Heart left ventricle (tissue), 16 donors: ENCODE measurements around the gene NAALADL2. TPM values are rescaled to one million over a fixed set of nuclear protein-coding genes. Genes with fewer than 3 reads are reported as not detected.
"Not testable (repeated sequence)": the region's sequence is repeated elsewhere in the genome, so short reads cannot be mapped to it uniquely, and the experiment has no call there.

ENCODE experiments used
- ATAC-seq, 4 donors: fragments of 200-7000 bp; cut with Tn5 transposase; one replicate each; pipeline ENCODE4 v1.9.1; 2020 to 2022; ENCODE audit warnings: moderate library complexity in 4 of 4, mild to moderate bottlenecking in 3 of 4, moderate number of reproducible peaks in 1 of 4
- DNase-seq, 5 donors: peaks; one replicate each; pipeline ENCODE4 v3.0.0-alpha.2; 2020
- H3K27ac ChIP-seq, 12 donors: fragments of 200-600 bp; sonication (generic) in 4 of 12; one replicate each; pipeline versions ENCODE4 v1.5.0 to v1.8.0; 2016 to 2022; ENCODE audit warnings: mild to moderate bottlenecking in 2 of 12
- H3K27me3 ChIP-seq, 9 donors: fragments of 200-600 bp; sonication (generic) in 2 of 9; one replicate each; pipeline versions ENCODE4 v1.5.1 to v1.8.0; 2016 to 2022; ENCODE audit warnings: mild to moderate bottlenecking in 3 of 9
- H3K36me3 ChIP-seq, 9 donors: fragments of 200-600 bp; sonication (generic) in 2 of 9; one replicate each; pipeline versions ENCODE4 v1.5.0 to v1.8.0; 2018 to 2022; ENCODE audit warnings: mild to moderate bottlenecking in 2 of 9
- H3K4me1 ChIP-seq, 12 donors: fragments of 200-600 bp; sonication (generic) in 4 of 12; one replicate each; pipeline versions ENCODE4 v1.5.0 to v1.8.0; 2016 to 2022; ENCODE audit warnings: mild to moderate bottlenecking in 3 of 12
- H3K4me3 ChIP-seq, 12 donors: fragments of 200-600 bp; sonication (generic) in 4 of 12; one replicate each; pipeline versions ENCODE4 v1.5.0 to v1.8.0; 2017 to 2022; ENCODE audit warnings: mild to moderate bottlenecking in 9 of 12, moderate library complexity in 4 of 12
- H3K9me3 ChIP-seq, 12 donors: fragments of 200-600 bp; sonication (generic) in 4 of 12; one replicate each; pipeline versions ENCODE4 v1.5.0 to v1.8.0; 2016 to 2022; ENCODE audit warnings: mild to moderate bottlenecking in 1 of 12
- POLR2A ChIP-seq, 2 donors: fragments of 450-650 bp; IDR thresholded peaks; one replicate each; pipeline ENCODE4 v1.6.1; 2017; ENCODE audit warnings: antibody characterized with exemption in 2 of 2, mild to moderate bottlenecking in 2 of 2, moderate library complexity in 2 of 2
- WGBS, 4 donors: extraction: QIAGEN DNeasy Blood & Tissue Kit in 2 of 4; methylation state at CpG; one replicate each; pipeline versions ENCODE4 v1.1.5 to v1.1.7; 2013 to 2018; 5-methylcytosine and 5-hydroxymethylcytosine counted together
- intact Hi-C, 10 donors: fragments of 100-400 bp; cut with DNase I; formaldehyde crosslinking; loops; one replicate each; pipeline versions ENCODE4 v1.11.1 to v1.14.2; 2022
- polyA plus RNA-seq, 2 donors: library from polyadenylated mRNA; stranded (reverse); fragments of 200-250 nt; gene quantifications; one replicate each; pipeline ENCODE4 v1.2.3, GENCODE V29; 2013
- total RNA-seq, 9 donors: library from RNA; depleted of rRNA in 2 of 9; stranded (reverse); fragments of >200 nt in 2 of 9; fragmentation: NEBNext Ultra II Directional in 3 of 9; extraction: Animal tissue kit (Norgen Biotek cat#: 25700) in 3 of 9; gene quantifications; one replicate each; pipeline versions ENCODE4 v1.1.0 to v1.2.4, GENCODE V29; 2016 to 2023
- TF ChIP-seq, protein P1 (sequence below), 12 donors: fragments of 200-600 bp; sonication (generic) in 4 of 12; IDR thresholded peaks; one replicate each; pipeline versions ENCODE4 v1.5.0 to v1.8.0; 2018 to 2022; ENCODE audit warnings: antibody characterized with exemption in 12 of 12, mild to moderate bottlenecking in 5 of 12
- donor health status: ischemic (EF 13 %, LVEDD 7.1; RV severe dilation, severe dysfunction).
- donor health status: healthy with polysubstance abuse.
- donor health status: DM: no; HTN: yes; CAD: no.
- donor health status: DM: no; HTN: no; CAD: no.
- donor health status: ischemic (EF 25% LVEDD 6.9; RV normal size, moderate dysfunction).
- donor health status: ischemic (EF 25% LVEDD 5.7; RV mildly dilated, moderate dysfunction).
- donor health status: healthy.
- donor health status: DM: yes; HTN: yes; CAD: no.
- donor health status: ischemic (EF 35%, LVEDD 5.7; RV mildly dilated, moderate dysfunction).
- donor health status: nonischemic (EF 11% LVEDD 7.7; RV severe dilation, severe dysfunction).
- donor health status: DM: yes; HTN: yes; CAD: no.
- donor health status: PGD.
- donor health status: ischemic (EF 29% LVEDD 5.4; RV normal size, mild dysfunction).
- donor health status: nonischemic (EF 23%, LVEDD 6.1; RV moderate dilation, normal function).

Gene NAALADL2
- total and polyA plus RNA-seq, 11 donors = 0.23 to 8.5 (median 3.0) TPM

- no peaks in the 10 kb centered on the region for H3K36me3 ChIP-seq
- intact Hi-C loops = no loop called here
- no peaks in the 10 kb centered on the region for H3K27me3 ChIP-seq
- no peak for ATAC-seq
- no peak for TF ChIP-seq POLR2A (IDR thresholded peaks at IDR 0.05)
- TF ChIP-seq, protein P1, sequence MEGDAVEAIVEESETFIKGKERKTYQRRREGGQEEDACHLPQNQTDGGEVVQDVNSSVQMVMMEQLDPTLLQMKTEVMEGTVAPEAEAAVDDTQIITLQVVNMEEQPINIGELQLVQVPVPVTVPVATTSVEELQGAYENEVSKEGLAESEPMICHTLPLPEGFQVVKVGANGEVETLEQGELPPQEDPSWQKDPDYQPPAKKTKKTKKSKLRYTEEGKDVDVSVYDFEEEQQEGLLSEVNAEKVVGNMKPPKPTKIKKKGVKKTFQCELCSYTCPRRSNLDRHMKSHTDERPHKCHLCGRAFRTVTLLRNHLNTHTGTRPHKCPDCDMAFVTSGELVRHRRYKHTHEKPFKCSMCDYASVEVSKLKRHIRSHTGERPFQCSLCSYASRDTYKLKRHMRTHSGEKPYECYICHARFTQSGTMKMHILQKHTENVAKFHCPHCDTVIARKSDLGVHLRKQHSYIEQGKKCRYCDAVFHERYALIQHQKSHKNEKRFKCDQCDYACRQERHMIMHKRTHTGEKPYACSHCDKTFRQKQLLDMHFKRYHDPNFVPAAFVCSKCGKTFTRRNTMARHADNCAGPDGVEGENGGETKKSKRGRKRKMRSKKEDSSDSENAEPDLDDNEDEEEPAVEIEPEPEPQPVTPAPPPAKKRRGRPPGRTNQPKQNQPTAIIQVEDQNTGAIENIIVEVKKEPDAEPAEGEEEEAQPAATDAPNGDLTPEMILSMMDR (IDR thresholded peaks at IDR 0.05) = no peak
- no peak overlapping the region for H3K27ac ChIP-seq
- no peak overlapping the region for H3K4me3 ChIP-seq
- H3K9me3 ChIP-seq = peaks cover 0 to 6% (median 0%) of the 10 kb centered on the region in 12 donors
- DNase-seq = no peak
- WGBS, 4 donors = 79 to 87% (median 85%) methylated on average over 5 of the region's 5 CpGs
- H3K4me1 ChIP-seq = no peaks in the 10 kb centered on the region
Measured at GRCh38 chr3:175608356-175608755, 749.2 kb downstream of the NAALADL2 start.

- peaks cover 0 to under 1% (median 0%) of the 10 kb centered on the region in 12 donors for H3K9me3 ChIP-seq
- 89 to 93% (median 91%) methylated on average over 2 of the region's 2 CpGs for WGBS, 4 donors
- ATAC-seq (no peak), DNase-seq (no peak)
- H3K27ac ChIP-seq = no peak overlapping the region
- H3K27me3 ChIP-seq = no peaks in the 10 kb centered on the region
- intact Hi-C loops = no loop called here
- TF ChIP-seq, protein P1 (IDR thresholded peaks at IDR 0.05) = no peak
- no peak for TF ChIP-seq POLR2A (IDR thresholded peaks at IDR 0.05)
- no peaks in the 10 kb centered on the region for H3K36me3 ChIP-seq
- no peaks in the 10 kb centered on the region for H3K4me1 ChIP-seq
- no peak overlapping the region for H3K4me3 ChIP-seq
Measured at GRCh38 chr3:175608911-175609310, 749.8 kb downstream of the NAALADL2 start.

GRCh38 chr3:175612487-175613196 is 753.5 kb downstream of the NAALADL2 start:
- H3K4me1 ChIP-seq = no peaks in the 10 kb centered on the region
- TF ChIP-seq POLR2A (IDR thresholded peaks at IDR 0.05) = no peak
- TF ChIP-seq, protein P1 (IDR thresholded peaks at IDR 0.05) = no peak
- ATAC-seq = no peak
- H3K36me3 ChIP-seq = no peaks in the 10 kb centered on the region
- H3K27me3 ChIP-seq = no peaks in the 10 kb centered on the region
- H3K27ac ChIP-seq = no peak overlapping the region
- no peak for DNase-seq
- no peak overlapping the region for H3K4me3 ChIP-seq
- WGBS, 4 donors = 77 to 82% (median 80%) methylated on average over 6 of the region's 6 CpGs
- H3K9me3 ChIP-seq = no peaks in the 10 kb centered on the region
- intact Hi-C loops = no loop called here

DNA sequence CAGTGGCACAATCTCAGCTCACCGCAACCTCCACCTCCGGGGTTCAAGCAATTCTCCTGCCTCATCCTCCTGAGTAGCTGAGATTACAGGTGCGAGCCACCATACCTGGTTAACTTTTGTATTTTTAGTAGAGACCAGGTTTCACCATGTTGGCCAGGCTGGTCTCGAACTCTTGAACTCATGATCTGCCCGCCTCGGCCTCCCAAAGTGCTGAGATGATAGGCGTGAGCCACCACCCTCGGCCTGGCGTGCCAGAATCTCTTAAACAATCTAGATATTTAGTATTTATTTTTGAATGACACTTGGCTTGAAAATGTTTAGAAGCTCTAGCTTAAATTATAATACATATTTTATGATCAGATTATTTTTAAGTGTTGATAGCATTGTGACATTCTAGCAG is 755.0 kb downstream of the NAALADL2 start:
- H3K9me3 ChIP-seq, ATAC-seq, H3K4me3 ChIP-seq, H3K4me1 ChIP-seq, H3K27ac ChIP-seq, DNase-seq, H3K36me3 ChIP-seq, intact Hi-C loops, H3K27me3 ChIP-seq: not testable (repeated sequence)
- WGBS, 4 donors = 92 to 94% (median 93%) methylated on average over 9 of the region's 9 CpGs

DNA sequence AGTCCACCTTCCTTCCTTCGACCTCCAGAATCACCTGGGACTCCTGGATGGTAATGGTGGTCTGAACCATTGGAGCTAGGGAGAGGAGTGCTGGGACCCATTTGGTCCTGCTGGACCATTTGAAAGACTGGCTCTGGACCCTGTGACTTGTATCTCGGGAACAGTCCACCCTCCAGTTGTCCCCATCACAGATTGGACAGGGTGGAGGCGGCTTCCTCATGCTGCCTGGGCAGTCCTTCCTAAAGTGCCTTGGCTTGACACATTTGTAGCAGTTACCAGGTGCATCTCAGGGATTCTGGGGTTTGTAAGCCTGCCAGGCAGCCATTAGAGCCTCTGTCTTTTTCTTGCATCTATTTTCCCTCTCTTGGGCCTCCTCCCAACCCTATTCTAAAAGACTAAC is 758.1 kb downstream of the NAALADL2 start:
- DNase-seq = no peak
- ATAC-seq = no peak
- H3K36me3 ChIP-seq = no peaks in the 10 kb centered on the region
- H3K4me1 ChIP-seq = no peaks in the 10 kb centered on the region
- TF ChIP-seq, protein P1 (IDR thresholded peaks at IDR 0.05) = no peak
- TF ChIP-seq POLR2A (IDR thresholded peaks at IDR 0.05) = no peak
- no peak overlapping the region for H3K4me3 ChIP-seq
- no peak overlapping the region for H3K27ac ChIP-seq
- H3K27me3 ChIP-seq = no peaks in the 10 kb centered on the region
- H3K9me3 ChIP-seq = no peaks in the 10 kb centered on the region
- intact Hi-C loops = no loop called here
- 83 to 91% (median 88%) methylated on average over 2 to 3 of the region's 3 CpGs for WGBS, 4 donors
